ENCODE data around the gene ZIC5. TPM values are rescaled to one million over a fixed set of nuclear protein-coding genes. Genes with fewer than 3 reads are reported as not detected.

Gene ZIC5
- total RNA-seq, 1 donor from 2014 or later: not detected

GRCh38 chr13:99979453-99980200 lies 8.1 kb upstream of the ZIC5 start:
- Histone ChIP-seq H3K4me3 (peak overlapping the region; percentile 49), H3K27me3 (ENCODE audit: low read depth) (peaks cover 100% of the 10 kb centered on the region), H3K4me1 (peaks cover 37% of the 10 kb centered on the region), H3K9me3 (no peaks in the 10 kb centered on the region), H3K36me3 (no peaks in the 10 kb centered on the region), H3K27ac (no peak overlapping the region)
- ATAC-seq (no peak), DNase-seq (no peak)
- TF ChIP-seq CTCF (IDR thresholded peaks at IDR 0.05): no peak
- intact Hi-C loops (cut with DNase I): no loop called here

- Histone ChIP-seq H3K4me3 (no peak overlapping the region), H3K27ac (no peak overlapping the region), H3K4me1 (peaks cover 37% of the 10 kb centered on the region), H3K9me3 (no peaks in the 10 kb centered on the region), H3K36me3 (no peaks in the 10 kb centered on the region), H3K27me3 (ENCODE audit: low read depth) (peaks cover 100% of the 10 kb centered on the region)
- no peak for TF ChIP-seq CTCF (IDR thresholded peaks at IDR 0.05)
- DNase-seq: no peak
- intact Hi-C loops (cut with DNase I): no loop called here
- ATAC-seq: no peak
Observed at GRCh38 chr13:99978799-99979452, 7.4 kb upstream of the ZIC5 start.

- Histone ChIP-seq H3K36me3 (no peaks in the 10 kb centered on the region), H3K9me3 (no peaks in the 10 kb centered on the region), H3K27ac (no peak overlapping the region), H3K4me1 (peaks cover 37% of the 10 kb centered on the region), H3K27me3 (ENCODE audit: low read depth) (peaks cover 100% of the 10 kb centered on the region), H3K4me3 (no peak overlapping the region)
- ATAC-seq: no peak
- TF ChIP-seq CTCF (IDR thresholded peaks at IDR 0.05): no peak
- intact Hi-C loops (cut with DNase I): no loop called here
- DNase-seq: no peak
Observed at GRCh38 chr13:99977912-99978798, 6.6 kb upstream of the ZIC5 start.

GRCh38 chr13:99977334-99977911 lies 5.9 kb upstream of the ZIC5 start:
- Histone ChIP-seq H3K4me3 (no peak overlapping the region), H3K4me1 (peaks cover 33% of the 10 kb centered on the region), H3K27me3 (ENCODE audit: low read depth) (peaks cover 100% of the 10 kb centered on the region), H3K27ac (no peak overlapping the region), H3K9me3 (no peaks in the 10 kb centered on the region), H3K36me3 (no peaks in the 10 kb centered on the region)
- intact Hi-C loops (cut with DNase I): no loop called here
- ATAC-seq (no peak), DNase-seq (no peak)
- TF ChIP-seq CTCF (IDR thresholded peaks at IDR 0.05): no peak

GRCh38 chr13:99976575-99976974 lies 5.0 kb upstream of the ZIC5 start:
- ATAC-seq (no peak), DNase-seq (no peak)
- Histone ChIP-seq H3K9me3 (no peaks in the 10 kb centered on the region), H3K27ac (no peak overlapping the region), H3K4me3 (no peak overlapping the region), H3K4me1 (peaks cover 37% of the 10 kb centered on the region), H3K27me3 (ENCODE audit: low read depth) (peaks cover 100% of the 10 kb centered on the region), H3K36me3 (no peaks in the 10 kb centered on the region)
- intact Hi-C loops (cut with DNase I): no loop called here
- no peak for TF ChIP-seq CTCF (IDR thresholded peaks at IDR 0.05)

Measured in lower lobe of right lung (tissue), 2 donors.